Ureter (tissue), 1 donor: ENCODE results near the gene TTC27. TPM values are rescaled to one million over a fixed set of nuclear protein-coding genes. Genes with fewer than 3 reads are reported as not detected.

Experiments
- DNase-seq: peaks from one replicate; pipeline ENCODE4 v3.0.0-alpha.2; 2020; ENCODE audit warnings: low spot score
- total RNA-seq: library from RNA; stranded (reverse); gene quantifications from one replicate; pipeline ENCODE4 v1.2.4, GENCODE V29; 2023
- donor health status: DM: yes; HTN: yes; CAD: no.

TTC27 gene
- total RNA-seq, 1 donor from 2014 or later, result 29.4 TPM

- no peak for DNase-seq
Measured at GRCh38 chr2:32668254-32668653, 40.4 kb downstream of the TTC27 start.

GRCh38 chr2:32671885-32672533 is 44.2 kb downstream of the TTC27 start:
- no peak for DNase-seq

- no peak for DNase-seq
Measured at GRCh38 chr2:32678825-32679224, 51.0 kb downstream of the TTC27 start.

- no peak for DNase-seq
Measured at GRCh38 chr2:32680942-32681341, 53.1 kb downstream of the TTC27 start.

- no peak for DNase-seq
Measured at GRCh38 chr2:32683520-32684086, 55.8 kb downstream of the TTC27 start.

- DNase-seq, result no peak
Measured at GRCh38 chr2:32688541-32688940, 60.7 kb downstream of the TTC27 start.

GRCh38 chr2:32691678-32692077 is 63.8 kb downstream of the TTC27 start:
- DNase-seq, result no peak

- DNase-seq, result no peak
Measured at GRCh38 chr2:32696439-32696838, 68.6 kb downstream of the TTC27 start.

- no peak for DNase-seq
Measured at GRCh38 chr2:32697156-32697555, 69.3 kb downstream of the TTC27 start.

GRCh38 chr2:32699151-32699550 is 71.3 kb downstream of the TTC27 start:
- DNase-seq, result no peak

- DNase-seq, result no peak
Measured at GRCh38 chr2:32701806-32702205, 74.0 kb downstream of the TTC27 start.

- DNase-seq, result no peak
Measured at GRCh38 chr2:32702303-32703064, 74.6 kb downstream of the TTC27 start.

- DNase-seq, result no peak
Measured at GRCh38 chr2:32706815-32707579, 79.1 kb downstream of the TTC27 start.

- no peak for DNase-seq
Measured at GRCh38 chr2:32711219-32711618, 83.4 kb downstream of the TTC27 start.

GRCh38 chr2:32711908-32712501 is 84.2 kb downstream of the TTC27 start:
- no peak for DNase-seq

- DNase-seq, result no peak
Measured at GRCh38 chr2:32712870-32713269, 85.0 kb downstream of the TTC27 start.

- DNase-seq, result no peak
Measured at GRCh38 chr2:32714521-32714920, 86.7 kb downstream of the TTC27 start.

GRCh38 chr2:32715391-32715841 is 87.6 kb downstream of the TTC27 start:
- DNase-seq, result no peak

GRCh38 chr2:32715981-32716380 is 88.1 kb downstream of the TTC27 start:
- DNase-seq, result no peak

GRCh38 chr2:32716598-32716997 is 88.7 kb downstream of the TTC27 start:
- no peak for DNase-seq

GRCh38 chr2:32718752-32719151 is 90.9 kb downstream of the TTC27 start:
- DNase-seq, result no peak

- DNase-seq, result no peak
Measured at GRCh38 chr2:32719430-32719829, 91.6 kb downstream of the TTC27 start.
